Stimulated activated CD4-positive, alpha-beta T cell treated with anti-CD3 and anti-CD28 coated beads, Interleukin-4, amount 100 ng/mL, for 1 hour (primary cell): ENCODE results near the gene NPIPB9.
"Not testable (repeated sequence)": the region's sequence is repeated elsewhere in the genome, so short reads cannot be mapped to it uniquely, and the experiment has no call there.

Experiments used
- DNase-seq: peaks from one replicate; pipeline ENCODE4 v3.0.0-alpha.2; 2020

NPIPB9 gene

DNA sequence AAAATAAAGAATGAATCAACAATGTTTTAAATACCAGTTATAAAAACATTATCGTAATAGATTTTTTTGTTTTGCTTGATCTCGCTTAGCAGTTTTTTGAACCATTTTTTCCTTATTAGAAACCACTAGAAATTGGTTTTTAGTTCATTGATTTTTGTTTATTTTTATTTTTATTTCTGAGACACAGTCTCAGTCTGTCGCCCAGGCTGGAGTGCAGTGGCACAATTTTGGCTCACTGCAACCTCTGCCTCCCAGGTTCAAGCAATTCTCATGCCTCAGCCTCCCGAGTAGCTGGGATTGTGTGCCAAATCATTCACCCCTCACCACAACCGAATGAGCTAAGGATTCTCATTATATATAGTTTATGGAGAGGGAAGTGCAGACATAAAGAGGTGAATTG lies at the start of gene NPIPB9:
TSS of gene NPIPB9 (plus strand) at position 301 of the 400 bp plus-strand sequence.
- DNase-seq: not testable (repeated sequence)

DNA sequence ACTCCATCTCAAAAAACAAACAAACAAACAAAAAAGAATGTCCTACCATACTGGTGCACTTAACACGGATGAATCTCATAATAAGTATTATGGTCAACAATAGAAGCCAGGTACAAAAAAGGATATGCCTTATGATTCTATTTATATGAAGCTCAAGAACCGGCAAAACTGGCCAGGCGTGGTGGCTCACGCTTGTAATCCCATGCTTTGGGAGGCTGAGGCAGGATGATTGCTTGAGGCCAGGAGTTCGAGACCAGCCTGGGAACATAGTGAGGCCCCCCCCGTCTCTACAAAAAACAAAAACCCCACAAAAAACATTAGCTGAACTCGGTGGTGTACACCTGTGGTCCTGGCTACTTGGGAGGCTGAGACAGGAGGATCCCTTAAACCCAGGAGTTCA lies 47.3 kb upstream of the NPIPB9 start:
- not testable (repeated sequence) for DNase-seq

DNA sequence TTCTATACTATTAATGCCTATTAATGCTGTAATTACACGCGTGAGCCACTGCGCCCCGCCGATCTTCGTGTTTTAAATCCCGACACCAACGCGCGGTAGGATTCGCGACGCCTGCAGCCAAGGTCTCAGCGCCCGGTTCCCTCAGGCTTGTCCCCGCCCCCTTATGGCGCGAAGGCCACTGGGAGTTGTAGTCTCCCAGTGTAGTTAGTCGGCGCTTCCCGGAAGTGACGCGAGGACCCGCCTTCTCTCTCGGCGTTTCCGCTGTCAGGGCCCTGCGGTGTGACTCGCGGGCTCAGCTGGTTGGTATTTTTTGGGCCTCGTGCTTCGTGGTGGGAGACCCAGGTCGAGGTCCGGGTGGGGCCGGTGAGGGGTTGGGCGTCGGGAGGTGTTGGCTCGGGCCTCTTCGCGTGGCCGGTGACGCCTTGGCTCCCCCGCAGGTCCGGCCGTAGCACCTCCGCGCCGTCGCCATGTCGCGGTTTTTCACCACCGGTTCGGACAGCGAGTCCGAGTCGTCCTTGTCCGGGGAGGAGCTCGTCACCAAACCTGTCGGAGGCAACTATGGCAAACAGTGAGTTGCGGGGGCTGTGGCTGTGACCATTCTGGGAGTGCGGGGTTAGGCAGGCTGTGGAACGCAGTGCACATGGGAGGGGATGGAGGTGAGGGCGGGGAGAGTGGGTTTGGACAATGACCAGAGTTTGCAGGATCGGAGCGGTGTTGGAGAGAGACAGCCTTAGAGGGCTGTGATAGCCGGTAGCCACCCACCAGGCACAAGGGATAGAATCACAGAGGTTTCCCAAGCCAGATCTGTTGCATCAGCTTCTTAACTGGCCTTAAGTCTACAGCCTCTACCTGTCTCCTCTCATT lies 40.1 kb upstream of the NPIPB9 start, which contains the start of gene EIF3C:
TSS of gene EIF3C (plus strand) at position 245 of the 864 bp plus-strand sequence. CDS start at position 468, 223 bp downstream.
- not testable (repeated sequence) for DNase-seq

DNA sequence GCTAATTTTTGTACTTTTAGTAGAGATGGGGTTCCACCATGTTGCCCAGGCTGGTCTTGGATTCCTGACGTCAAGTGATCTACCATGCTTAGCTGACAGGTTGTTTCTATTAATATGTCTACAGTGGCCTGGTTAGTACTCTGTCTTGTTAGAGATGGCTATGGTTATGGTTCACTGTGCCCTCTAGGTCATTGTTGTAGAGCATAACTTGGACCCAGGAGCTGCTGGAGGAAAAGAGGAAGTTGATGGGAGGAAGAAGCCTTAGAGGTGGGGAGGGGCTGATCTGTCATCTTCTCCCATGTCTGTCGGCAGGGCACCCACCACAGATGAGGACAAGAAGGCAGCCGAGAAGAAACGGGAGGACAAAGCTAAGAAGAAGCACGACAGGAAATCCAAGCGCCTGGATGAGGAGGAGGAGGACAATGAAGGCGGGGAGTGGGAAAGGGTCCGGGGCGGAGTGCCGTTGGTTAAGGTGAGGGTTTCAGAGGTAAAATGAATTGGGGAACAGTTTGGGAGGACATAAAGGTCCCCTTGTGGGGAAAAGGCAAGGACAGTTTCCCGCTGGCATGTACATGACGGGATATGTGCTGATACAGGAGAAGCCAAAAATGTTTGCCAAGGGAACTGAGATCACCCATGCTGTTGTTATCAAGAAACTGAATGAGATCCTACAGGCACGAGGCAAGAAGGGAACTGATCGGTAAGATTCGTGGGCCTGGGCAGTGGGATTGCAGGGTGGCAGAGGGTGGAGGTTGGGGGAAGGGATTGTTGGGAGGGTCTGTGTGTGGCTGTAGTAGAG lies 28.5 kb upstream of the NPIPB9 start:
- DNase-seq: not testable (repeated sequence)

DNA sequence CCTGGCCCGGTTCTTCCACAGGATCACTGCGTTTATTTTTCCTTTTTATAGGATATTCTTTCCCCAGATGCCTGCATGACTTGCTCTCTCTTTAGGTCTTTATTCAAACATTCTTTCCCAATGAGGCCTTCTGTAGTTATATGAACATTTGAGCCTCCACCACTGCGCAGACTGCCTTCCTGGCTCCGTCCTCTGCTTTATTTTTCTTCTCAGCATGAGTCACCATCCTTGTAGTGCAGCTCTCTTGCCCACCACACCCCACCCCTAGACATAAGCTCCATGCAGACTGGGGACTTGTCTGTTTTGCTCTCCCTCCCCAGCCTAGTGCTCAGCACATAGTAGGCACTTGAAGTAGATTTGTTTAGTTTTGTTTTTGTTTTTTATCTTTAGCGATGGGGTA lies 20.3 kb upstream of the NPIPB9 start:
- not testable (repeated sequence) for DNase-seq

DNA sequence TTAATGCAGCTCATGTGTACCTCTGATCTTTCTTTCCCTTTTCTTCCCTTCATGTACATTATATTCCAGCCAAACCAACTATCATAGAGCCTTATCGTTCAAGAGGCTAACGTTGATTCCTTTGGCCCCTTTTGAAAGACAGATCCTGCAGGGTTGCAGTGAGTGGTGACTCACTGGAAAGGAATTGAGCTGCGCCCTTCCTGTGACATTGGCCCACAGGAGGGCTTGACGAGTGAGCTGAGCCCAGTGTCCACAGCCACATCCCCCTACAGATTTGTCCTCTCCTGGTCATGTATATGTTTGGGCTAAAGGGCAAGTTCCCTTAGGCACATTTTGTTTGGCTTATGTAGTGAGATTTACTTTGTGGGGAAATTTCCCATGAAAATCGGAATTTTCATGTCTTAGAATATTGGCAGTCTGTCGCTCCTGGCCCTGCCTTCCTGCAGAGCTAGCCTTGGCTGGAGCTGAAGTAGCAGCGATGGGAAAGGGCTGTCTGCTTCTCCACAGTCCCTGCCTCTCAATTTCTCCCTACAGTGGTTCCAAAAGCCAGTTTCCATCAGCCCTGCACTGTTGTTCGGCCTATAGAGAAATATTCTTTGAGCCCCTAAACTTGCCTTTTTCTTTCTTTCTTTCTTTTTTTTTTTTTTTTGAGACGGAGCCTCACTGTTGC lies 19.0 kb upstream of the NPIPB9 start:
- DNase-seq: not testable (repeated sequence)

DNA sequence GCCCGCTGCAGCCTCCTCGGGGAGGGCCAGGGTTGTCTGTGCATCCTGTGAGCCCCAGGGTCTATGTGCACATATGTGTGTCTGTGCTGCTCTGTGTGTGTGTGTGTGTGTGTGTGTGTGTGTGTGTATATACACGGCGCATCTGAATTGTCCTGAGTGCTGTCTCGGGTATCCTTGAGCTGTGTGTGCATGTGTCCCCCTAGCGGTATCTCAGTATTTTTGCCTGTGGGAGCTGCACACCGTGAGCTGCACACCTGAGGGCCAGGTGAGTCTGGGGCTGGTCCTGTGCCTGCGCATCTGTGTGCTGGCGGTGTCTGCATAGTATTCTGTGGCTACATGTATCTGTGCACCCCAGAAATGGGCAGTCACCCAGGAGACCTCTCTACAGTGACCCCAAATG lies 11.8 kb upstream of the NPIPB9 start:
- not testable (repeated sequence) for DNase-seq

DNA sequence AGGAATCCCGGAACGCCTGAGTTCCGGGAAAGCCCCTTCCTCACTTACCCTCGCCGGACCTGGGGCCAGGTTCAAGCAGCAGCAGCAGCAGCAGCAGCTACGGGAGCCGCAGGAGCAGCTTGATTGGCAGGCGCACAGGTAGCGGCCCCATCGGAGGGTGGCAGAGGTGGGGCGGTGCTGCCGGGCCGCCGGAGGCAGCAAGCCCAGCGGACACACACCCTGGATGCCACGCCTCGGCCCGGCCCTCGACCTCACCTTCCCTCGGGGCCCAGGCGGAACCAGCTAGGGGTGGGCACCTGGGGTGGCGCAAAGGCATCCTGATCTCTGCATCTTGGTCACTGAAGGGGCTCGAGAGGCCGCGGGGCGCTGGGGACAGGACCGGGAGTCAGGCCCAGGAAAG lies 11.0 kb upstream of the NPIPB9 start:
- not testable (repeated sequence) for DNase-seq

DNA sequence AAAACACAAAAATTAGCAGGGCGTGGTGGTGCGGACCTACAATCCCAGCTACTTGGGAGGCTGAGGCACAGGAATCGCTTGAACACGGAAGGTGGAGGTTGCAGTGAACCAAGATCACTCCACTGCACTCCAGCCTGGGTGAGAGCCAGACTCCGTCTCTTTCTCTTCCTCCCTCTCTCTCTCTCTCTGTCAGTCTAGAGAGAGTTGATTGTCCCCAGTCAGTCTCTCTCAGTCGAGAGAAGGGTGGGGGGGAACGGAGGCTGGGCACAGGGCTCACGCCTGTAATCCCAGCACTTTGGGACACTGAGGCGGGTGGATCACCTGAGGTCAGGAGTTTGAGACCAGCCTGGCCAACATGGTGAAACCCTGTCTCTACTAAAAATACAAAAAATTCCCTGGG lies 10.3 kb upstream of the NPIPB9 start:
- not testable (repeated sequence) for DNase-seq

DNA sequence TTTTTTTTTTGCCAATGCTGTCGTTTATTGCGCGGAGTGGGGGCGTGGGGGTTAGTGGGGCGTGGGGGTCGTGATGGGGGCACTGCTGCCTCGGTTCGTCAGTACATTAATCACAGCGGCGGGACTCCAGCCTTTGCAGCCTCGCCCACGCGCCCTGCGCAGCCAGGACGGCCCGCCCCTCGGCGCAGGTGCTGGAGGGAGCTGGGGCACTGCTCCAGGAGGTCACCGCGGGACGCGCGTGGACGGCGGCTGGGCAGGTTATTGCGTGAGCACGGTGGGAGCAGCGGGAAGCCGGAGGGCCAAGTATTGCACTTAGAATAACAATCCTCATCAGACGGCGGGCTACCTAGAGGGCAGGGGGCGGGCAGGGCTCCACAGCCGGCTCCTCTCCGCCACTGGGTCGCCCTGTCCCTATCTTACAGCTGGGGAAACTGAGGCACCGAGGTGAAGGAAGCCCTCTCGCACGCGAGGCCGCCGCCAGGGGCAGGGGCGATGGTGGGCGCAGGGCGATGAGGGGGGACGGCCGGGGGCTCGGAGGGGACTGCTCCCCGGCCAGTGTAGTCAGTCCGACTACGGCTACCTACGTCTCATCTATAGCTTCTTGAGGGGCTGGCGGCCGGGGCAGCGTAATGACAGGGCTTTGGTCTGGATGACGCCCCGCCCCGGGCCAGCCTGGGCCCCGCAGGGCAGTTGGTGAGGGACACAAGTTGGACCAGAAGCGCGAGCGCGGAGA lies 4.8 kb upstream of the NPIPB9 start:
- not testable (repeated sequence) for DNase-seq

DNA sequence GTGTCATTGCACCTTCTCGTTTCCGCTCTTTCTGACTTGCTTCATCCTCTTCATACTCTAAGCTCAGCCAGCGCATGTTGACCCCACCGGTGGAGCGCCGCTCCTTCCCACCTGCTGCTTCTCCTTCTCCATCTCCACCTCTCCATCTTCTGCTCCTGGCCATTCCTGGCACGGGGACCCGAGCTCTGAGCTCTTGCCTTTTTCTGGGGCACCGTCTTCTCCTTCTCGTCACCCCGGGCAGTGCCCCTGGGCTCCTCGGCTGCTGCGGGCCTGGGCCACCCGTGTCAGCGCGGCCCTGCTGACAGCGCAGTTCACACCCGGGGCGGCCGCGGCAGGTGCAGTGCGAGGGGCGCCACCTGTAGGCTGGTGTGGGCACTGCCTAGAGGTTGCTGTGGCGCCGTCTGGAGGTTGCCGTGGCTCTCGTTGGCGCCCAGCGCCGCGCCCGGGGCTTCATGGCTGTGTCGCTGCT lies 1.6 kb upstream of the NPIPB9 start:
- peak; percentile 43 for DNase-seq

DNA sequence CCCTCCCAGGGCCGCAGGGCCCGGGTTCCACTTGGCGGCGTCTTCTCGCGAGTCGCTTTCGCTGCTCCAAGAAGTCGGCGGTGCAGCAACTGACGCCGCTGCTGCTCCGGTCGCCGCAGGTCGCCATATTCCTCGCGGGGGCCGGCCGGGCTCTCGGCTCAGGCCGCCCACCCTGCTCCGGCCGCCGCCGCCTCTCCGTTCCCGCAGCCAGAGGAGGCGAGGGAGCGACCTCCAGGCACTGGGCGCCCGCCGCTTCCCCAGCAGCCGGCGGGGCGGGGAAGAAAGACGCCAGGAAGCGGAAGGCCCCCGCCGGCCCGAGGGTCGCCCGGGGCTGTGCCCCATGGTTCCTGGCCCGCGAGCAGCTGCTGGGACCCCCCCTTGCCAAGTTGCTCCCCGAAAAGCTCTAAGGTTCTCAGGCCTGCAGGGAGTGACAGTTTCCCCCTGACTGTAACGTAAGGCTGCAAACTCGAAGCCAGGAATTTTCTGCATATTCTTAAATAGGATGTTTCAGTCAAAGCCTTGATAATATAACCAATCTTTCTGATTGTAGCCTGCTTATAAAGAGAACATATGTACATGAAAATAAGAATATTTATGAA lies 1.0 kb upstream of the NPIPB9 start:
- not testable (repeated sequence) for DNase-seq

DNA sequence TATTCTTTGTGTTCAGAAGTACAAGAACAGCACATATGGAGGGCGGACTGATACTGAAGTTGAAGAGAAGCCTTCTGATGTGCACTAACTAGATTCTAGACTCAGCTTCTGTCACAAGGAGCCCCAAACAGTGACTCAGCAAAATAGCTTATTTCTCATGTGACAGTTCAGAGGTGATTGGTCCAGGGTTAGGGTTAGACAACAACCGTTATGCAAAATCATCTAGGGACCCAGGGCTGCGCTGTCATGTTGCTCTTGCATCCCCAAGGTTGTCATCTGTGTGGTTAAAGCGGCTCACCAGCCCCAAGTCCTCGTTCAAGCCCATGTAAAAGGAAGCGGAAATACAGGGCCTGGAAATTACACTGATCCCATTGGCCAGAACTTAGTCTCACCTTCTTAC lies 30.1 kb downstream of the NPIPB9 start:
- DNase-seq: not testable (repeated sequence)

DNA sequence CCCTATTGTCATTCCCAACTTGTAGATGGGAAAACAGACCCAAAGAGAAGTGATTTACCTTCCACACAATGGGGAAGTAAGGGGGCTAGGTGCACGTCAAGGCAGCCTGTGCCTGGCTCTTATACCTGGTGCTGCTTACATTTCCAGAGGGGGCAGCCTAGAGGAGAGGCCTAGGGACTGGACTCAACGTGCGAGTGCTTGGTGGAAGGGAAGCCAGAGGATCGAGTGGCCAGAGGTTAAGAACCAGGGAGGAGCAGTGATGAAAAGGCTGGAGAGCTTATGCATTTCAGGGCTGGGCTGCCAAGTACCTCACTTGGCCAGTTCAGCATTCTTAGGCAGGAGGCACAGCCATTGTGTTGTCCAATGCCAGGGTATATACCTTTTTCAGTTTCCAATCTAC lies 30.8 kb downstream of the NPIPB9 start:
- DNase-seq: not testable (repeated sequence)

DNA sequence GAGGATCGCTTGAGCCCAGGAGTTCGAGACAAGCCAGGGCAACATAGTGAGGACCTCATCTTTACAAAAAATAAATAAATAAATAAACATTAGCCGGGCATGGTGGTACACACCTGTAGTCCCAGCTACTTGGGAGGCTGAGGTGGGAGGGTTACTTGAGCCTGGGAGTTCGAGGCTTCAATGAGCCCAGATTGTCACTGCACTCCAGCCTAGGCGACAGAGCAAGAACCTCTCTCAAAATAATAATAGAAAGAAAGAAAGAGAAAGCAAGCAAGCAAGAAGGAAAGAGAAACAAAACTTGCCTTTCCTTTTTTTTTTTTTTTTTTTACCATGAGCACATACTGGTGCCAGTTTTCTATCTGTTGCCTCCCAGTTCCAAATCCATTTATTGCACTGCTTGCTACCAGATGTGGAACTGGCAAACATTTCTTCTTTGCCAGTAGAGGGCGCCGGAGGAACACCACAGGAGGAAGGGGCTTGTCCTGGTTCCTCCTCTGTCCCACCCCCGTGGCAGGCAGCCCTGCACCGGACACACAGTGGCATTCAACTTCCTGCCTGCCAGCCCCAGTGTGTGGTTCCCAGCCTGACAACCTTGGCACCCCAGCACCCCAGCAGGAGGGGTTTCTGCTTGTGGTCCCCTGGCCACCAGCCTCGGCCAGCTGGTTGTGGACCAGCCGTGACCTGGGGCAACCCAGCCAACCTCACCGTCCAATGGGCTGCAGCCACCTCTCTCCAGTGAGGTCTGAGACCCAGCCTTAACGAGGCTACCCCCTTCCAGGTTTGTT lies 50.8 kb downstream of the NPIPB9 start:
- peak; percentile 40 for DNase-seq

DNA sequence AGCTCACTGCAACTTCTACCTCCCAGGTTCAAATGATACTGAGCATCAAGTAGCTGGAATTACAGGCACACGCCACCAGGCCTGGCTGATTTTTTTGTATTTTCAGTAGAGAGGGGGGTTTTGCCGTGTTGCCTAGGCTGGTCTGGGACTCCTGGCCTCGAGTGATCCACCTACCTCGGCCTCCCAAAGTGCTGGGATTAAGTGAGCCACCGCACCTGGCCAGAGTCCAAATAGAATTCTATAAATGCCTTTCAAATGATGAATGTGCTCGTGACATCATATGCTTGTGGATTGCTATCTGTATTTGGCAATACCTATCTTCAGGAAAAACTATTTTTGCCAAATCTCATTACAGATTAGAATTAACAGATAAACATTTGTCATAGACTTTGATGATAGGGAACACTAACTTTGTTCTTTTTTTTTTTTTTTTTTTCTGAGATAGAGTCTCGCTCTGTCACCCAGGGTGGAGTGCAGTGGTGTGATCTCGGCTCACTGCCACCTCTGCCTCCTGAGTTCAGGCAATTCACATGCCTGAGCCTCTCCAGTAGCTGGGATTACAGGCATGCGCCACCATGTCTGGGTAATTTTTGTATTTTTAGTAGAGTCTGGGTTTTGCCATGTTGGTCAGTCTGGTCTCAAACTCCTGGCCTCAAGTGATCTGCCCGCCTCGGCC lies 56.0 kb downstream of the NPIPB9 start:
- not testable (repeated sequence) for DNase-seq

DNA sequence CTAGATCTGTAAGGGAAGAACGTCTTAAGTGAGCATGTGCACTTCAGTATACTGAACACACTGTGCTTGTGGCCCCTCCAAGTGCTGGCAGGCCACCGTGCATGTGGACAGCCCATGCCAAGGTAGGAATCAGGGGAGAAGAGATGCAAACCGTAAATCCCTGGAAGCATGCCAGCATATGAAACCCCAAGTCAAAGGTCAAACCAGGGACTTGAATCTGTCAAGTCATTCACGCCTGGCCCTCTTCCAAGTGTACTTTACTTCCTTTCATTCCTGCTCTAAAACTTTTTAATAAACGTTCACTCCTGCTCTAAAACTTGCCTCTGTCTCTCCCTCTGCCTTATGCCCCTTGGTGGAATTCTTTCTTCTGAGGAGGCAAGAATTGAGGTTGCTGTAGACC lies 68.4 kb downstream of the NPIPB9 start:
- DNase-seq: no peak

DNA sequence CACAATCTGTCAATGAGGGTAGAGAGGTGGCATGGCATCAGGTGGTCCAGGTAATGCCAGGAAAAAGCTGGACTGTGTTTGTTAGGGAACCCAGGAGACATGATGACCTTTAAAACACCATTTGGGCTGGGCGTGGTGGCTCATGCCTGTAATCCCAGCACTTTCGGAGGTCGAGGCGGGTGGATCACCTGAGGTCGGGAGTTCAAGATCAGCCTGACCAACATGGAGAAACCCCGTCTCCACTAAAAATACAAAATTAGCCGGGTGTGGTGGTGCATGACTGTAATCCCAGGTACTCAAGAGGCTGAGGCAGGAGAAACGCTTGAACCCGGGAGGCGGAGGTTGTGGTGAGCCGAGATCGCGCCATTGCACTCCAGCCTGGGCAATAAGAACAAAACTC lies 69.0 kb downstream of the NPIPB9 start:
- not testable (repeated sequence) for DNase-seq

DNA sequence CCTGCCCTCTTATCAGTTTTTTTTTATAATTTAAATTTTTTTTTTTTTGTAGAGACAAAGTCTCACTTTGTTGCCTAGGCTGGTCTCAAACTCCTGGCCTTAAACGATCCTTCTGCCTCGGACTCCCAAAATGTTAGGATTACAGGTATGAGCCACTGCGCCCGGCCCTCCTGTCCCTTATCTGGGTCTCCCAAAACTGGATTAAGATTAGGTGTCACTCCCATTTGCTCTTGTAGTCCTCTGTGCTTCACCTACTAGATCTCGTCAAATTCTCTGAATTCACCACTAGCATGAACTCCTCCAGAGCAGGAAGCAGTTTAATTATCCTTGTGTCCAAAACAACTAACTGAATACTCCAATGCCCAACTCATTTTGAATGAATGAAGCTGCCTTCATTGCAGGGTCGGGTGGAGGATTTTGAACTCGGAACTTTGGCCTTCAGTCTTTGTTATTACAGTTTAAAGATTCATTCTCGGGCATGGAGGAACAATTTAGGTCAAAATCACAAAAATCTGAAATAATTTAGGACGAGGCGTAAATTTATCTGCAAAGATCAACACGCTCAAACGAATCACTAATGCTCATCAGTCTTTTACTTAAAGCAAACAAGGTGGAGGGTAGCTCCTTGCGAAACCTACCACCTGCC lies 70.4 kb downstream of the NPIPB9 start:
- DNase-seq: no peak
